BJ (cell line): ENCODE measurements around the gene CHST11. TPM values are rescaled to one million over a fixed set of nuclear protein-coding genes. Genes with fewer than 3 reads are reported as not detected.

Experiments used
- CTCF ChIA-PET: fragments of 350-600 bp; formaldehyde crosslinking; extraction: SDS; loops from one replicate; lab custom pipeline; 2021; ENCODE audit warnings: antibody characterized with exemption, inconsistent platforms; lab: Yijun Ruan, JAX
- POLR2A ChIA-PET: fragments of 300-600 bp; sonication (Branson Sonifier 250); formaldehyde crosslinking; extraction: SDS; loops from one replicate; lab custom pipeline; 2021; ENCODE audit warnings: antibody characterized with exemption; lab: Charles Lee
- DNase-seq: peaks from one replicate; pipeline ENCODE4 v3.0.0-alpha.2; 2011; ENCODE audit warnings: low read depth
- H3K27me3 ChIP-seq: 2 replicates; pipeline ENCODE4 v1.6.0; 2011; ENCODE audit warnings: low read length; ENCODE audit not compliant: control insufficient read depth, insufficient read depth
- H3K36me3 ChIP-seq: 2 replicates; pipeline ENCODE4 v1.5.1; 2011; ENCODE audit warnings: low read length; ENCODE audit not compliant: control insufficient read depth, insufficient read depth
- H3K4me3 ChIP-seq: 2 replicates; pipeline ENCODE4 v1.5.1; 2011; ENCODE audit warnings: low read depth, mild to moderate bottlenecking, control low read depth, low read length
- polyA plus RNA-seq: library from polyadenylated mRNA; depleted of rRNA; stranded (reverse); fragments of >200 nt; gene quantifications from 2 replicates; pipeline ENCODE4 v1.2.3, GENCODE V29; 2011
- TF ChIP-seq, protein P1 (sequence below): IDR thresholded peaks from 2 replicates; pipeline ENCODE4 v1.5.1; 2011; ENCODE audit warnings: low read depth, mild to moderate bottlenecking, control low read depth, inconsistent platforms, low read length, moderate library complexity; ENCODE audit not compliant: insufficient read depth

The CHST11 gene
- polyA plus RNA-seq, 1 experiment, result 7.3 TPM

DNA sequence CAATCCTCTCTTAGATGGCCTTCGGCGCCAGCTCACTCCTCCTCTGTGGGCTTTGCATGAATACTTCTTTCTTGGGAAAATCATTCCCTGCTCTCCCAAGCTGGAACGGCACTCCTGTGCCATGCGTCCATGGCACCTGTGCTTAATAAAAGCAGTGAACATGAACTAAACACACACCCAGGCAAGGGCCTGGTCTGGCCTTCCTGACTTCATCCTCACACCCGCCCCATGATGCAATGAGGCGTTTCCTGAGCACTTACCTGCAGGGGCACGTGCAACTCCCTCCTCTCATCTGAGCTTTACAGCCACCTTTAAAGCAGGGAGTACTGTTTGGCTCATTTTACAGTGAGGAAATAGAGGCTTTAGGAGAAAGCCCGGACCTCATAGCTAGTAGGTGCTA, 281.6 kb downstream of the CHST11 start:
- Histone ChIP-seq H3K4me3 (no peak overlapping the region), H3K36me3 (no peaks in the 10 kb centered on the region), H3K27me3 (no peaks in the 10 kb centered on the region)
- DNase-seq, result no peak
- ChIA-PET POLR2A (no interaction called here), CTCF (no interaction called here)
- TF ChIP-seq, protein P1, sequence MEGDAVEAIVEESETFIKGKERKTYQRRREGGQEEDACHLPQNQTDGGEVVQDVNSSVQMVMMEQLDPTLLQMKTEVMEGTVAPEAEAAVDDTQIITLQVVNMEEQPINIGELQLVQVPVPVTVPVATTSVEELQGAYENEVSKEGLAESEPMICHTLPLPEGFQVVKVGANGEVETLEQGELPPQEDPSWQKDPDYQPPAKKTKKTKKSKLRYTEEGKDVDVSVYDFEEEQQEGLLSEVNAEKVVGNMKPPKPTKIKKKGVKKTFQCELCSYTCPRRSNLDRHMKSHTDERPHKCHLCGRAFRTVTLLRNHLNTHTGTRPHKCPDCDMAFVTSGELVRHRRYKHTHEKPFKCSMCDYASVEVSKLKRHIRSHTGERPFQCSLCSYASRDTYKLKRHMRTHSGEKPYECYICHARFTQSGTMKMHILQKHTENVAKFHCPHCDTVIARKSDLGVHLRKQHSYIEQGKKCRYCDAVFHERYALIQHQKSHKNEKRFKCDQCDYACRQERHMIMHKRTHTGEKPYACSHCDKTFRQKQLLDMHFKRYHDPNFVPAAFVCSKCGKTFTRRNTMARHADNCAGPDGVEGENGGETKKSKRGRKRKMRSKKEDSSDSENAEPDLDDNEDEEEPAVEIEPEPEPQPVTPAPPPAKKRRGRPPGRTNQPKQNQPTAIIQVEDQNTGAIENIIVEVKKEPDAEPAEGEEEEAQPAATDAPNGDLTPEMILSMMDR, result no peak

DNA sequence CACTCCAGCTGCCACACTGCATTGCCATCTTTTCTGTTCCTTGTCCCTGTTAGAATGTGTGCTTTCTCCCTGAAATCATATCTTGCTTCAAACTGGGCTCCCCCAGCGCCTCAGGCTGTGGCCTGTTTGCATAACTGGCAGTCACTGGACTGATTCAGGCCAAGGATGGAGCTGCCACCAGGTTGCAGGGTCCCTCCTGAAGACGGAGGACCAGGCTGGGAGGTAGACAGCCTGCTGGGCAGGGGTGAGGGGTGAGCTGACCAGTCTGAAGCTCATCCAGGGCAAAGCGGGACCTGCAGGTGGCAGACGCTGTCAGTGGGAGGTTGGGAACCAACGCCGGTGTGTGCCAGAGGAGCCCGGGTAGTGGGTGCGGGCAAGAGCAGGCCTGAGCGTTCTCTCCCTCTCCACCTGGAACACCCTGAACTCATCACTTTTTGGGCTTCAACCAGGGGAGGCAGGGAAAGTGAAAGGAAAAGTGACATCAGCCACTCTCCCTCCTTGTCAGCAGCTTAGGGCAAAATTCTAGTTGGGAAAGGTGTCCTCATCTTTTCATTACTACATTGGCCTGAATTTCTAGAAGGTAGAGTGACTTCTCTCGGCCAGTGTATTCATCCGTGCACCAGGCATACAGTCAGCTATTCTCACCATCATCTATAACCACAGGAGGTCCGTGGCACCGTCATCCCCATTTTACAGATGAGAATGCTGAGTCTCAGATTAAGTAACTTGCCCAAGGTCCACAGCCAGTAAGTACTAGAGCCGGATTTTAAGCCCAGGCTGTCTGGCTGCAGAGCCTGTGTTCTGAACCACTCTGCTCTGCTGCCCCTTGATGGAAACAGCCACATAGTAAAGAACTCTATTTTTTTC, 282.3 kb downstream of the CHST11 start:
- Histone ChIP-seq H3K36me3 (no peaks in the 10 kb centered on the region), H3K27me3 (no peaks in the 10 kb centered on the region), H3K4me3 (no peak overlapping the region)
- ChIA-PET POLR2A (no interaction called here), CTCF (interaction anchor here (0.6 kb wide), 1 partner anchor 15 kb away, joined by 3 read pairs; no protein-coding TSS in a partner anchor)
- DNase-seq, result no peak
- TF ChIP-seq, protein P1, result no peak

DNA sequence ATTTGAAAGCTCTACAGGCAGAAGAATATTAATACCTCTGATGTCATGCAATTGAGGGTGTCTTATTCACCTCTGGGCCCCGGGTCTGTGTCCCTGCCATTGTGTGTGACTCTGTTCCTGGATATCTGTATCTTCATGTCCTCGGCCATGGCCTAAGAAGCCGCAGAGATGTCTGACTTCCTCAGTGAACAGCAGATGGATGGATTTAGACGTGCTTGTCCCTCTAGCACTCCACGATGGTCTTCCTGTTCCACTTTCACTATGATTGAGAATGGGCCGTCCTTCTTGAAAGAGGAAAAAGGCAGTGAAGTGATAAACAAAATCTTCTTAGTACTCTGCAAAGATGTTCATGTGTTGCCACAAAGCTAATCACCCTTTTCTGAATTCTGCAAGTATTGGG, 283.9 kb downstream of the CHST11 start:
- no peaks in the 10 kb centered on the region for H3K27me3 ChIP-seq
- no peaks in the 10 kb centered on the region for H3K36me3 ChIP-seq
- TF ChIP-seq, protein P1, result no peak
- no peak for DNase-seq
- H3K4me3 ChIP-seq, result no peak overlapping the region
- POLR2A ChIA-PET, result no interaction called here
- CTCF ChIA-PET, result interaction anchor here (0.7 to 1.7 kb wide), 3 partner anchors 9 to 359 kb away, joined by 3 to 5 read pairs (median 3); no protein-coding TSS in a partner anchor

DNA sequence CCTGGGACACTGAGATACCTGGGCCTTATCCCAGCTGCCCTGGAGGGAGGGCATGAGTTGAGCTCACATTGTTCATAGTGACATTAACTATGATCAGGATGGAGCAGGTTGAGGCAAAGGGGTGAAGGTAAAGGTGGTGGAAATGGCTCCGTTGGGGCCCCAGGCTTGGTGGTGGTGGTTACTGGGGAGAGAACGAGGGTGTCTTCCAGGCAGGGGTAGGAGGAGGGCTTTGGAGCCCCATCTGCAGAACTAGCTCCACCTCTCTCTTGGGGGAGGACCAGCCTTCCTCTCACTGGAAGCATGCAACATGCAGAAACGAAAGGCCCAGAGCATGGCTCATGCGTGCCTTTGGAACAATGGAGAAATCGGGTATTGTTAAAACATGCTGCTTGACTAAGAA, 284.3 kb downstream of the CHST11 start:
- ChIA-PET CTCF (interaction anchor here (0.7 to 1.7 kb wide), 3 partner anchors 9 to 360 kb away, joined by 3 to 5 read pairs (median 3); no protein-coding TSS in a partner anchor), POLR2A (no interaction called here)
- DNase-seq, result no peak
- Histone ChIP-seq H3K36me3 (no peaks in the 10 kb centered on the region), H3K4me3 (no peak overlapping the region), H3K27me3 (no peaks in the 10 kb centered on the region; the same call in 1 of the 2 replicates)
- TF ChIP-seq, protein P1, result no peak

DNA sequence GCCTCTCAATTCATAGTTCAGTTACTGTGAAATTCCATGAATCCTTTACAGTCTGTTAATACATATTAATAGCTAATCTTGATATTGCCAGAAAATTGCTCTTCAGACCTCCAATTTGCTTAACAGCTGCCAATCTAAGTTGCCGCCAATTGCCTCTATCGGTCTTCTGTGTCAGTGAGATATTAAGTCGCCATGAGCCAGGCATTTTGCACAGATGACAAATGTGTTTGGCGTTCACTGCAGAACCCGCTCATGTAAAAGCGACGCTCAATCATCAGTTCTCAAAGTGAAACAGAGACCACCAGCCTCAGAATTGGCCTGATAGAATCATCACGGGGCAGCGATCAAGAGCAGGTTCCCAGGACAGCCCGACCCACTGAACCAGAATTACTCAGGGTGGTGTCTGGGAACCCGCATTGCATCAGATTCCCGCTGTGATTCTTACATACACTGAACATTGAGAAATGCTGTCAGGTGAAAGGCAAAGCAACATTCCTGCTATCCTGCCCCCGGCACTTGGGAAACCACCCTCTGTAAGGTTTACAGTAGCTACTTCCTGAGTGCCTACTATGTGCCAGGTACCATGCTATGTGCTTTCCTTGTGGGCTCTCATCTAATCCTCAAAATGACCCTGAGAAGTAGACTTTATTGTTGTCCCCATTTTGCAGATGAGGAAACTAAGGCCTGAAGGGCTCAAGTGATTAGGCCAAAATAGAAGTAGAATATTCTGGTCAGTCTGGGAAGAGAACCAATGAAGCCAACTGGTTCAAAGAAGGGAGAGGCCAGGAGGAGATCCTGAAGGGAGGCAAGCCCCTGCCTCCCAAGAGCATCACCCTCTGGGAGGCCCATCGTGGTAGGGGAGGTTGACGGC, 285.0 kb downstream of the CHST11 start:
- no peak for DNase-seq
- ChIA-PET CTCF (interaction anchor here (1.7 kb wide), 1 partner anchor 8 kb away, joined by 5 read pairs; no protein-coding TSS in a partner anchor), POLR2A (no interaction called here)
- Histone ChIP-seq H3K4me3 (no peak overlapping the region), H3K27me3 (no peaks in the 10 kb centered on the region; the same call in 1 of the 2 replicates), H3K36me3 (no peaks in the 10 kb centered on the region)
- TF ChIP-seq, protein P1, result no peak
